HEK293 (cell line): ENCODE data around the gene CDKAL1.
"Not testable (repeated sequence)": the region's sequence is repeated elsewhere in the genome, so short reads cannot be mapped to it uniquely, and the experiment has no call there.

Experiments used
- CTCF ChIA-PET: fragments of 350-600 bp; formaldehyde crosslinking; extraction: SDS; loops from one replicate; lab custom pipeline; 2021; ENCODE audit warnings: antibody characterized with exemption; lab: Yijun Ruan, JAX
- POLR2A ChIA-PET: fragments of 300-600 bp; formaldehyde crosslinking; extraction: SDS; loops from one replicate; lab custom pipeline; 2020; ENCODE audit warnings: antibody characterized with exemption, inconsistent platforms; lab: Yijun Ruan, JAX
- H3K27ac ChIP-seq: fragments of 200-500 bp; sonication (Bioruptor generic); 2 replicates; pipeline ENCODE4 v1.5.1; 2014; ENCODE audit warnings: low read depth, low read length, control low read depth, inconsistent platforms; ENCODE audit errors: extremely low read depth
- H3K36me3 ChIP-seq, 2 experiments: fragments of 200-500 bp in 1 of 2; sonication (Bioruptor generic) in 1 of 2; 1 replicate in 1 of 2; 2 replicates in 1 of 2; pipeline ENCODE4 v1.5.1; 2014 to 2017; ENCODE audit warnings: inconsistent platforms in 2 of 2, low read length in 2 of 2; ENCODE audit not compliant: control insufficient read depth in 2 of 2, insufficient read depth in 1 of 2
- H3K4me1 ChIP-seq: fragments of 200-500 bp; sonication (Bioruptor generic); 2 replicates; pipeline ENCODE4 v1.5.1; 2014; ENCODE audit warnings: mild to moderate bottlenecking, low read length, inconsistent platforms; ENCODE audit not compliant: control insufficient read depth, insufficient read depth
- H3K4me3 ChIP-seq: 2 replicates; pipeline ENCODE4 v1.5.1; 2011; ENCODE audit warnings: low read depth, mild to moderate bottlenecking, control low read depth, low read length, moderate library complexity
- H3K9me3 ChIP-seq: fragments of 200-500 bp; sonication (Bioruptor generic); 2 replicates; pipeline ENCODE4 v1.5.1; 2014; ENCODE audit warnings: low read depth, low read length, inconsistent platforms; ENCODE audit not compliant: control insufficient read depth, insufficient read depth
- EGR2 ChIP-seq: fragments of 450-650 bp; formaldehyde crosslinking; IDR thresholded peaks from 2 replicates; pipeline ENCODE4 v1.5.1; 2016; ENCODE audit warnings: low read depth, missing biosample characterization, missing genetic modification characterization
- KLF16 ChIP-seq: fragments of 450-650 bp; formaldehyde crosslinking; IDR thresholded peaks from 2 replicates; pipeline ENCODE4 v1.5.1; 2017; ENCODE audit warnings: missing biosample characterization, missing genetic modification characterization
- SETDB1 ChIP-seq: IDR thresholded peaks from one replicate; pipeline ENCODE4 v1.6.1; 2017; ENCODE audit warnings: mild to moderate bottlenecking, low read length, moderate library complexity, mixed read lengths; ENCODE audit not compliant: insufficient read length
- ZFP41 ChIP-seq: fragments of 450-650 bp; formaldehyde crosslinking; IDR thresholded peaks from 2 replicates; pipeline ENCODE4 v1.5.1; 2016; ENCODE audit warnings: missing biosample characterization, missing genetic modification characterization, borderline replicate concordance
- ZIC2 ChIP-seq: fragments of 450-650 bp; formaldehyde crosslinking; IDR thresholded peaks from 2 replicates; pipeline ENCODE4 v1.5.1; 2016; ENCODE audit warnings: missing biosample characterization, missing genetic modification characterization
- ZNF169 ChIP-seq: fragments of 450-650 bp; formaldehyde crosslinking; IDR thresholded peaks from 2 replicates; pipeline ENCODE4 v1.5.1; 2016; ENCODE audit warnings: missing biosample characterization, missing genetic modification characterization
- ZNF174 ChIP-seq: fragments of 450-650 bp; formaldehyde crosslinking; IDR thresholded peaks from 2 replicates; pipeline ENCODE4 v1.5.0; 2017; ENCODE audit warnings: missing biosample characterization, mild to moderate bottlenecking, missing genetic modification characterization
- ZNF292 ChIP-seq: fragments of 450-650 bp; formaldehyde crosslinking; IDR thresholded peaks from 2 replicates; pipeline ENCODE4 v1.5.1; 2016; ENCODE audit warnings: low read depth, missing biosample characterization, missing genetic modification characterization, borderline replicate concordance
- ZNF571 ChIP-seq: fragments of 450-650 bp; formaldehyde crosslinking; IDR thresholded peaks from 2 replicates; pipeline ENCODE4 v1.5.0; 2017; ENCODE audit warnings: missing biosample characterization, missing genetic modification characterization
- ZNF585B ChIP-seq: fragments of 450-650 bp; formaldehyde crosslinking; IDR thresholded peaks from 2 replicates; pipeline ENCODE4 v1.5.1; 2016; ENCODE audit warnings: missing biosample characterization, missing genetic modification characterization
- ZNF645 ChIP-seq: fragments of 450-650 bp; formaldehyde crosslinking; IDR thresholded peaks from 2 replicates; pipeline ENCODE4; 2016; ENCODE audit warnings: missing biosample characterization, missing genetic modification characterization
- ZSCAN16 ChIP-seq: fragments of 450-650 bp; formaldehyde crosslinking; IDR thresholded peaks from 2 replicates; pipeline ENCODE4 v1.5.1; 2016; ENCODE audit warnings: missing biosample characterization, missing genetic modification characterization
- TF ChIP-seq, protein P1 (sequence below): fragments of 450-650 bp; formaldehyde crosslinking; IDR thresholded peaks from 2 replicates; pipeline ENCODE4 v1.5.1; 2017; ENCODE audit warnings: missing biosample characterization, mild to moderate bottlenecking, missing genetic modification characterization, moderate library complexity
- TF ChIP-seq, protein P2 (sequence below): fragments of 450-650 bp; formaldehyde crosslinking; IDR thresholded peaks from 2 replicates; pipeline ENCODE4 v1.5.1; 2017; ENCODE audit warnings: missing biosample characterization, missing genetic modification characterization
- TF ChIP-seq, protein P3 (sequence below): fragments of 450-650 bp; formaldehyde crosslinking; IDR thresholded peaks from 2 replicates; pipeline ENCODE4 v1.5.1; 2017; ENCODE audit warnings: missing biosample characterization, missing genetic modification characterization

Gene CDKAL1

GRCh38 chr6:20827798-20828197, 293.5 kb downstream of the CDKAL1 start:
- TF ChIP-seq ZNF174 (tag by site-specific recombination) (no peak), ZNF585B (tag by site-specific recombination) (no peak), ZNF571 (tag by site-specific recombination) (no peak), EGR2 (no peak), ZIC2 (tag by site-specific recombination) (no peak), ZNF169 (tag by site-specific recombination) (no peak), SETDB1 (no peak)
- TF ChIP-seq, protein P1, sequence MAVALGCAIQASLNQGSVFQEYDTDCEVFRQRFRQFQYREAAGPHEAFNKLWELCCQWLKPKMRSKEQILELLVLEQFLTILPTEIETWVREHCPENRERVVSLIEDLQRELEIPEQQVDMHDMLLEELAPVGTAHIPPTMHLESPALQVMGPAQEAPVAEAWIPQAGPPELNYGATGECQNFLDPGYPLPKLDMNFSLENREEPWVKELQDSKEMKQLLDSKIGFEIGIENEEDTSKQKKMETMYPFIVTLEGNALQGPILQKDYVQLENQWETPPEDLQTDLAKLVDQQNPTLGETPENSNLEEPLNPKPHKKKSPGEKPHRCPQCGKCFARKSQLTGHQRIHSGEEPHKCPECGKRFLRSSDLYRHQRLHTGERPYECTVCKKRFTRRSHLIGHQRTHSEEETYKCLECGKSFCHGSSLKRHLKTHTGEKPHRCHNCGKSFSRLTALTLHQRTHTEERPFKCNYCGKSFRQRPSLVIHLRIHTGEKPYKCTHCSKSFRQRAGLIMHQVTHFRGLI (tag by site-specific recombination), result no peak
- TF ChIP-seq, protein P2, sequence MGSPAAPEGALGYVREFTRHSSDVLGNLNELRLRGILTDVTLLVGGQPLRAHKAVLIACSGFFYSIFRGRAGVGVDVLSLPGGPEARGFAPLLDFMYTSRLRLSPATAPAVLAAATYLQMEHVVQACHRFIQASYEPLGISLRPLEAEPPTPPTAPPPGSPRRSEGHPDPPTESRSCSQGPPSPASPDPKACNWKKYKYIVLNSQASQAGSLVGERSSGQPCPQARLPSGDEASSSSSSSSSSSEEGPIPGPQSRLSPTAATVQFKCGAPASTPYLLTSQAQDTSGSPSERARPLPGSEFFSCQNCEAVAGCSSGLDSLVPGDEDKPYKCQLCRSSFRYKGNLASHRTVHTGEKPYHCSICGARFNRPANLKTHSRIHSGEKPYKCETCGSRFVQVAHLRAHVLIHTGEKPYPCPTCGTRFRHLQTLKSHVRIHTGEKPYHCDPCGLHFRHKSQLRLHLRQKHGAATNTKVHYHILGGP (tag by site-specific recombination), result no peak
- TF ChIP-seq, protein P3, sequence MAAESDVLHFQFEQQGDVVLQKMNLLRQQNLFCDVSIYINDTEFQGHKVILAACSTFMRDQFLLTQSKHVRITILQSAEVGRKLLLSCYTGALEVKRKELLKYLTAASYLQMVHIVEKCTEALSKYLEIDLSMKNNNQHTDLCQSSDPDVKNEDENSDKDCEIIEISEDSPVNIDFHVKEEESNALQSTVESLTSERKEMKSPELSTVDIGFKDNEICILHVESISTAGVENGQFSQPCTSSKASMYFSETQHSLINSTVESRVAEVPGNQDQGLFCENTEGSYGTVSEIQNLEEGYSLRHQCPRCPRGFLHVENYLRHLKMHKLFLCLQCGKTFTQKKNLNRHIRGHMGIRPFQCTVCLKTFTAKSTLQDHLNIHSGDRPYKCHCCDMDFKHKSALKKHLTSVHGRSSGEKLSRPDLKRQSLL (tag by site-specific recombination), result no peak
- Histone ChIP-seq H3K36me3 (no peaks in the 10 kb centered on the region), H3K4me1 (peaks cover 19% of the 10 kb centered on the region), H3K4me3 (no peak overlapping the region), H3K9me3 (no peaks in the 10 kb centered on the region), H3K27ac (no peak overlapping the region)
- ChIA-PET POLR2A (no interaction called here), CTCF (interaction anchor here (1.4 kb wide), 1 partner anchor 11 kb away, joined by 5 read pairs; no protein-coding TSS in a partner anchor)

- Histone ChIP-seq H3K9me3 (no peaks in the 10 kb centered on the region), H3K4me1 (peaks cover 16% of the 10 kb centered on the region), H3K27ac (no peak overlapping the region), H3K4me3 (no peak overlapping the region), H3K36me3 (no peaks in the 10 kb centered on the region)
- POLR2A ChIA-PET, result no interaction called here
- TF ChIP-seq ZNF571 (tag by site-specific recombination), result no peak
- no peak for TF ChIP-seq KLF16
- no peak for TF ChIP-seq ZNF292
- TF ChIP-seq ZFP41 (tag by site-specific recombination), result no peak
- TF ChIP-seq ZNF645 (tag by site-specific recombination), result no peak
- TF ChIP-seq ZSCAN16 (tag by site-specific recombination), result no peak
- CTCF ChIA-PET, result interaction anchor here (0.6 kb wide), 1 partner anchor 16 kb away, joined by 3 read pairs; no protein-coding TSS in a partner anchor
Observed at GRCh38 chr6:20830576-20830975, 296.3 kb downstream of the CDKAL1 start.

GRCh38 chr6:20831251-20831650, 297.0 kb downstream of the CDKAL1 start:
- H3K9me3 ChIP-seq, CTCF ChIA-PET, H3K4me1 ChIP-seq, H3K4me3 ChIP-seq, H3K36me3 ChIP-seq, POLR2A ChIA-PET, H3K27ac ChIP-seq: not testable (repeated sequence)
